Activated CD4-positive, alpha-beta memory T cell treated with anti-CD3 and anti-CD28 coated beads, Interleukin-2, amount 10 ng/mL, durations not matched to agents 7 days and 5 days (primary cell): ENCODE results near the gene VPS9D1. TPM values are rescaled to one million over a fixed set of nuclear protein-coding genes. Genes with fewer than 3 reads are reported as not detected.

ENCODE experiments used
- CTCF ChIA-PET: fragments of 350-600 bp; sonication (Branson Sonifier 250); formaldehyde crosslinking; loops from one replicate; lab custom pipeline; 2021; ENCODE audit warnings: antibody characterized with exemption, inconsistent platforms; lab: Charles Lee
- POLR2A ChIA-PET: fragments of 350-600 bp; sonication (Branson Sonifier 250); formaldehyde crosslinking; loops from one replicate; lab custom pipeline; 2021; ENCODE audit warnings: antibody characterized with exemption; lab: Charles Lee
- DNase-seq: peaks from one replicate; pipeline ENCODE4 v3.0.0-alpha.2; 2020
- H3K27ac Mint-ChIP-seq: one replicate; pipeline ENCODE4 v1.8.0; 2021; ENCODE audit warnings: mild to moderate bottlenecking, mixed read lengths
- H3K27me3 Mint-ChIP-seq: one replicate; pipeline ENCODE4 v1.8.0; 2021; ENCODE audit warnings: mixed read lengths
- H3K36me3 Mint-ChIP-seq: one replicate; pipeline ENCODE4 v1.8.0; 2021; ENCODE audit warnings: low read depth, mixed read lengths
- H3K4me1 Mint-ChIP-seq: one replicate; pipeline ENCODE4 v1.8.0; 2021; ENCODE audit warnings: mixed read lengths
- H3K4me3 Mint-ChIP-seq: one replicate; pipeline ENCODE4 v1.8.0; 2021; ENCODE audit warnings: mild to moderate bottlenecking, mixed read lengths
- H3K9me3 Mint-ChIP-seq: one replicate; pipeline ENCODE4 v1.8.0; 2021; ENCODE audit warnings: mixed read lengths
- total RNA-seq, 2 experiments: library from RNA; stranded (reverse); gene quantifications; one replicate each; pipeline ENCODE4 v1.2.3, GENCODE V29; 2021

VPS9D1 gene, protein sequence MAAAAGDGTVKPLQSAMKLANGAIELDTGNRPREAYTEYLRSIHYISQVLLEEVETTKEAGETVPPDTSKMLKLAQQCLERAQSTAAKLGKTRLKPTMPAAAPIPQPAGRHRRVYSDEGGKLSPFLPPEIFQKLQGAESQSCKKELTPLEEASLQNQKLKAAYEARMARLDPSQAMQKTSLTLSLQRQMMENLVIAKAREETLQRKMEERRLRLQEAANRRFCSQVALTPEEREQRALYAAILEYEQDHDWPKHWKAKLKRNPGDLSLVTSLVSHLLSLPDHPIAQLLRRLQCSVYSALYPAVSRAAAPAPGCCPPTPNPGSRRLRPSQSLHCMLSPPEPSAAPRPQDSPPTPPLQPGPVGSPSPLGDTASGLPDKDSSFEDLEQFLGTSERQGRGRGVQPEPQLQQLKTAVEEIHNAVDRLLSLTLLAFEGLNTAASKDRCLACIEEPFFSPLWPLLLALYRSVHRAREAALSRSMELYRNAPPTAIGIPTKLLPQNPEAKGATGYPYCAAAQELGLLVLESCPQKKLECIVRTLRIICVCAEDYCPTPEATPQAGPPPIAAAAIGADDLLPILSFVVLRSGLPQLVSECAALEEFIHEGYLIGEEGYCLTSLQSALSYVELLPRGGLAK
- 1 to 10 TPM; 7.0 to 7.8 TPM for total RNA-seq

DNA sequence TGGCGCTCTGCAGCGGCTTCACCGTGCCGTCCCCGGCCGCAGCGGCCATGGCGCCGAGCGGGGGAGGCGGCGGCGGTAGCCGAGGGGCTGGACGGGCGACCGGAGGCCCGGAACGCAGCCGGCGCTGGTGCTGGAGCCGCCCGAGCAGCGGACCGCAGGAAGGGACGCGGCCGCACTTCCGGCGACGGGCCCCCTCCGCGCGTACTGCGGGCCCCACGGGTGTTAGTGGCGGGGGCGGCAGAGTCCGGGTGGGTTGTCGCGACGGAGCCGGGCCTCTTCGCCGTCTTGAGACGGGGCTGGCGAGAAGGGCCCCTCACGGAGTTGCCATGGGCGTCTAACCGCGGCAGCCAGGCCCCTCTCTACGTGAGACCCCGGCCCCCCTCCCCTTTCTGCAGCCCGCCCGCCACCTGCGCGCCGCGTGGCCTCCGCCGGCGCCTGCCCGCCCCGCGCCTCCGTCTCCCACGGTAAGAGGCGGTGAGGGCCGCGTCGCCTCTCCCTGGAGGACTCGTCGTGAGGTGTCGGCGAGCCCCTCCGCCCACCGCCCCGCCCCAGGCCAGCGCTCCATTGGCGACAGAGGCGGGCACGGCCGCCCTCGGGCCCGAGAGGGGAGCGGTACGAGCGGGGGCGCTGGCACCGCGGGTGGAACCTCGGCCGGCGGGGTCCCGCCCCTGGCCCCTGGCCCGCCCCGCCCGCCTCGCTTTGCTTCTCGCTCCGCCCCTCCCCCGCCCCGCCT, at the start of gene VPS9D1, which contains the start of gene ZNF276:
TSS of gene VPS9D1 (minus strand) at position 86 of the 733 bp plus-strand sequence. CDS start at position 49, 37 bp downstream.
TSS of gene ZNF276 (plus strand) at position 725 of the 733 bp plus-strand sequence. CDS start 104 bp downstream, outside the sequence.
- CTCF ChIA-PET: no interaction called here
- no peaks in the 10 kb centered on the region for H3K27me3 Mint-ChIP-seq
- peaks cover 25% of the 10 kb centered on the region for H3K36me3 Mint-ChIP-seq
- peak; percentile 84 for DNase-seq
- peaks cover 40% of the 10 kb centered on the region for H3K4me1 Mint-ChIP-seq
- peak within 1 kb of the TSS; percentile 96 for H3K4me3 Mint-ChIP-seq
- no peaks in the 10 kb centered on the region for H3K9me3 Mint-ChIP-seq
- H3K27ac Mint-ChIP-seq: peak within 1 kb of the TSS; percentile 100
- POLR2A ChIA-PET: interaction anchor here (0.8 to 6.1 kb wide), 5 partner anchors 10 to 94 kb away, joined by 3 to 30 read pairs (median 3); no protein-coding TSS in a partner anchor

DNA sequence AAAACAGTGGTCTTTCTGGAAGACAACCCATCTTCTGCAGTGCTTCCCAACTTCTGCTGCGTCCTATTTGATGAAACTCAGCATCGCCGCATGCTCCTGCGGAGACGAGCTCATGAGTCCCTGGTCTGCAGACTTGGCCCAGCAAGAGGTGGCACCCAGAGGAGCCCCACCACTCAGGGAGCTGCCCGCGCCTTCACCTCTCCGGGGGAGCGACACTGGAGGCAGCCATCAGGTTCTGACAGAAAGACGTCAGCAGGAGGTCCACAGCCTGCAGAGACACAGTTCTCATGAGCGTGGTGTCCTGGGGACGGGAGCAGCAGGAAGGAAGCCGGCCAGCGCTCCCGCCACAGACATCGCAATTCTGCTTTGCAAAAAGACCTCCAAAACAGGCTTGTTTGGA, 49.7 kb upstream of the VPS9D1 start:
- H3K4me1 Mint-ChIP-seq: peaks cover 5% of the 10 kb centered on the region
- DNase-seq: no peak

DNA sequence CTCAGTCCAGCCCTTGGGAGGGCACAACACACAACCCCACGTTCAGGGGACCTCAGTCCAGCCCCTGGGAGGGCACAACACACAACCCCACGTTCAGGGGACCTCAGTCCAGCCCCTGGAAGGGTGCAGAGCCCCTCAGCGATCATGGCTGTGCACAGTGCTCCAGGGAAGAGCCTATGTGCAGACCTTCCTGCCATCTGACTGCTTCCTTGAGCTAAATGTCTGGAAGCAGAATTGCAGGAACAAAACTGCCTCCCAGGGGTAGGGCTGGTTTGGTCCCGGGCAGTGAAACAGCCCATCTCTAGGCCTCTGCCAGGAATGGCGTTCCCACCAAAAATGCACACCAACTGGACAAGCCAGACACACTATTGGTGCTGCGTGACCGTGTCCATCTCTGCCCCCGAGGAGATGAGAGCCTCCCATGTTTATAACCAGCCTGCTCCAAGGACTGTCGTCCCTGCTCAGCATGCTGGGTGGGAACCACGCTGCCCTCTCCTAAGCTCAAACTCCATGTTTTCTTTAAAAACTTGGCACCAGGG, 44.7 kb upstream of the VPS9D1 start:
- peak overlapping the region; percentile 83 for H3K4me3 Mint-ChIP-seq
- CTCF ChIA-PET: interaction anchor here (1.2 kb wide), 1 partner anchor 59 kb away, joined by 3 read pairs; no protein-coding TSS in a partner anchor
- H3K36me3 Mint-ChIP-seq: peaks cover 69% of the 10 kb centered on the region
- H3K9me3 Mint-ChIP-seq: no peaks in the 10 kb centered on the region
- POLR2A ChIA-PET: interaction anchor here (0.7 to 2.5 kb wide), 5 partner anchors 10 to 108 kb away, joined by 3 to 8 read pairs (median 4); partner anchors contain the start of gene TCF25
- H3K27me3 Mint-ChIP-seq: no peaks in the 10 kb centered on the region
- peaks cover 45% of the 10 kb centered on the region for H3K4me1 Mint-ChIP-seq
- no peak for DNase-seq
- H3K27ac Mint-ChIP-seq: peak overlapping the region; percentile 94

More for the DNA sequence above, 49.7 kb upstream of the VPS9D1 start:
- Mint-ChIP-seq H3K27ac (no peak overlapping the region), H3K27me3 (no peaks in the 10 kb centered on the region), H3K4me3 (no peak overlapping the region), H3K36me3 (peaks cover 66% of the 10 kb centered on the region), H3K9me3 (no peaks in the 10 kb centered on the region)
- CTCF ChIA-PET: no interaction called here
- POLR2A ChIA-PET: interaction anchor here (1.3 to 2.1 kb wide), 2 partner anchors 9 to 28 kb away, joined by 4 read pairs; no protein-coding TSS in a partner anchor

DNA sequence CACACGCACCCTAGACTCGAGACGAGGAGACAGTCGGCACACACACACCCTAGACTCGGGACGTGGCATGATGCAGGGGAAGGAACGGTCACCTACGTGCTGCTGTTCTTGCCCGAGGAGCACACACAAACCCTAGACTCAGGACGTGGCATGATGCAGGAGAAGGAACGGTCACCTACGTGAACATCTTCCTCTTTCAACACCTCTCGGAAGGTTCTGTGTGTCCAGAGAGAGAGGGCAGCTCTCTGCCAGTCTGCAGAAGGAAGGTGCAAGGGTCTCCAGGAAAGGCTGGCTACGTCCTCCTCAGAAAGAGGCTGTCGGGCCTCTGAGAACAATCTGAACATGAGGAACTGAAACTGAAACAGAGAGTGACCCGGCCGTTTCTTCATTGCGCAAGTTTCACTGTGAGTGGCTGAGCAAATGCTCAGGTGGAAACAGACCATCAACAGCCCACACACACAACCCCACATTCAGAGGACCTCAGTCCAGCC, 44.1 kb upstream of the VPS9D1 start:
- POLR2A ChIA-PET: interaction anchor here (1.0 to 2.5 kb wide), 5 partner anchors 9 to 108 kb away, joined by 3 to 8 read pairs (median 5); partner anchors contain the start of gene TCF25
- peaks cover 69% of the 10 kb centered on the region for H3K36me3 Mint-ChIP-seq
- DNase-seq: peak; percentile 75

DNA sequence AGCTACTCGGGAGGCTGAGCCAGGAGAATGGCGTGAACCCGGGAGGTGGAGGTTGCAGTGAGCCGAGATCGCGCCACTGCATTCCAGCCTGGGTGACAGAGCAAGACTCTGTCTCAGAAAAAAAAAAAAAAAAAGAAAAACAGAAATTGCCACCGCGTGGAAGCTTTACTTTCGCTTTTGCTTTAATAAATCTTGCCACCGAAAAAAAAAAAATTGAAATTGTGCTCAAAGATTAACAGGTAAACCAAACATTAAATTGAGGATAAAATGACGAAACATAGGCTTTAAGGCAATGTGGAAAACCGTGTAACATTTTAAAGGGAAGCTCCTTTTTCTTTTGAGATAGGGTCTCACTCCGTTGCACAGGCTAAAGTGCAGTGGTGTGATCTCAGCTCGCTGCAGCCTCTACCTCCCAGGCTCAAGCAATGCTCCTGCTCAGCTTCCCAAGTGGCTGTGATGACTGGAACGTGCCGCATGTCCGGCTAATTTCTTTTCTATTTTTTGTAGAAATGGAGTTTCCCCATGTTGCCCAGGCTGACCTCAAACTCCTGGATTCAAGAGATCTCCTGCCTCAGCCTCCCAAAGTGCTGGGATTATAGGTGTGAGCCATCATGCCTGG, 40.7 kb upstream of the VPS9D1 start:
- peak overlapping the region; percentile 76 for H3K4me3 Mint-ChIP-seq
- H3K27me3 Mint-ChIP-seq: no peaks in the 10 kb centered on the region
- POLR2A ChIA-PET: interaction anchor here (0.6 to 2.5 kb wide), 13 partner anchors 9 to 135 kb away, joined by 3 to 15 read pairs (median 5); partner anchors contain the start of gene TCF25
- peaks cover 54% of the 10 kb centered on the region for H3K4me1 Mint-ChIP-seq
- CTCF ChIA-PET: interaction anchor here (0.6 to 3.1 kb wide), 13 partner anchors 10 to 149 kb away, joined by 3 to 18 read pairs (median 6); partner anchors contain the start of gene SPATA2L
- peaks cover 75% of the 10 kb centered on the region for H3K36me3 Mint-ChIP-seq
- DNase-seq: no peak
- H3K27ac Mint-ChIP-seq: peak overlapping the region; percentile 87
- no peaks in the 10 kb centered on the region for H3K9me3 Mint-ChIP-seq

More for the DNA sequence above, 44.1 kb upstream of the VPS9D1 start:
- no peaks in the 10 kb centered on the region for H3K9me3 Mint-ChIP-seq
- H3K27ac Mint-ChIP-seq: peak overlapping the region; percentile 94
- peak overlapping the region; percentile 83 for H3K4me3 Mint-ChIP-seq
- no peaks in the 10 kb centered on the region for H3K27me3 Mint-ChIP-seq
- peaks cover 51% of the 10 kb centered on the region for H3K4me1 Mint-ChIP-seq
- CTCF ChIA-PET: interaction anchor here (1.2 kb wide), 2 partner anchors 59 to 64 kb away, joined by 3 to 8 read pairs; no protein-coding TSS in a partner anchor

DNA sequence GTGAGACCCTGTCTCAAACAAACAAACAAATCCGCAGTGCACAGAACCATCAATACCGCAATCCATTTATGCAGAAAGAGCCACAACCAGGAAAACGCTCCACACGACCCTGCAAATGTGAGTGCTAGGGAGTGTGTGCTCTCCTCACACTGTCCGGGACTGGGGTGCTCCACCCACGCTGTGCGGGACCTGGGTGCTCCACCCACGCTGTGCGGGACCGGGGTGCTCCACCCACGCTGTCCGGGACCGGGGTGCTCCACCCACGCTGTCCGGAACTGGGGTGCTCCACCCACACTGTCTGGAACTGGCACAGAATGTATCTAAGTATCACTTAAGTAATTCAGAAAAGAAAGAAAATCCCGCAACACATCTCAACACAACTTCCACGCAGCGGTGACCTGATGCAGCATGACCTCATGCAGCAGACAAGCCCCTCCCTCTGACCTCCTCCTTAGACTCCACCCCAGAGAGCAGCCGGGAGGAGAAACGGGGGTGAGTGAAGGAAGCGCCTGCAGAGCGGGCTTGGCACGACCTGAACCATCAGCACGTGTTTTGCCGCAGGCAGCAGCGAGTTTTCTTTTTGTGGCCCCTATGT, 39.1 kb upstream of the VPS9D1 start:
- Mint-ChIP-seq H3K9me3 (no peaks in the 10 kb centered on the region), H3K4me3 (peak overlapping the region; percentile 21), H3K4me1 (peaks cover 45% of the 10 kb centered on the region), H3K36me3 (peaks cover 76% of the 10 kb centered on the region), H3K27ac (peak overlapping the region; percentile 87), H3K27me3 (no peaks in the 10 kb centered on the region)
- CTCF ChIA-PET: interaction anchor here (1.0 kb wide), 1 partner anchor 101 kb away, joined by 5 read pairs; no protein-coding TSS in a partner anchor
- DNase-seq: peak; percentile 43
- POLR2A ChIA-PET: no interaction called here

DNA sequence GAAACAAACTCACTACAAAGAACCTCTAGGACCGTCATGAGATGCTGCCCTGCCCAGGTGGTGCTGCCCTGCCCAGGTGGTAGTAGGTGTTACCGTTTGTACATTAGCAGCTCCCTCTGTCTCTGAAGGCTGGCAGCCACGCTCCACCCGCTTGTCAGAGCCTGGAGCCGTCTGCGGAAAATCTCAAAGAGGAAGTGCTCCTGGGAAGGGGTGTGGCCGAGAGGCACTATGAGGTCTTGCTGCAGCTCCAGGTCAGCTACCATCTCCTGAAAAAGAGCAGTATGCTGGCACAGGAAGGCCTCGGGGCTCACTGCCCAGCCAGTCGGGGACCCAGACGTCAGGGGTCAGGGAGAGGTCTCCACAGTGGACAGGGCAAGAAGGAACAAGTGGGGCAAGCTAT, 28.9 kb upstream of the VPS9D1 start:
- H3K4me3 Mint-ChIP-seq: no peak overlapping the region
- H3K27ac Mint-ChIP-seq: peak overlapping the region; percentile 21
- peaks cover 50% of the 10 kb centered on the region for H3K36me3 Mint-ChIP-seq
- no peaks in the 10 kb centered on the region for H3K9me3 Mint-ChIP-seq
- ChIA-PET CTCF (interaction anchor here (0.8 to 1.2 kb wide), 3 partner anchors 44 to 112 kb away, joined by 3 to 5 read pairs (median 3); no protein-coding TSS in a partner anchor), POLR2A (interaction anchor here (1.1 to 2.6 kb wide), 3 partner anchors 12 to 36 kb away, joined by 3 to 7 read pairs (median 5); no protein-coding TSS in a partner anchor)
- H3K4me1 Mint-ChIP-seq: peaks cover 6% of the 10 kb centered on the region
- DNase-seq: no peak
- no peaks in the 10 kb centered on the region for H3K27me3 Mint-ChIP-seq

DNA sequence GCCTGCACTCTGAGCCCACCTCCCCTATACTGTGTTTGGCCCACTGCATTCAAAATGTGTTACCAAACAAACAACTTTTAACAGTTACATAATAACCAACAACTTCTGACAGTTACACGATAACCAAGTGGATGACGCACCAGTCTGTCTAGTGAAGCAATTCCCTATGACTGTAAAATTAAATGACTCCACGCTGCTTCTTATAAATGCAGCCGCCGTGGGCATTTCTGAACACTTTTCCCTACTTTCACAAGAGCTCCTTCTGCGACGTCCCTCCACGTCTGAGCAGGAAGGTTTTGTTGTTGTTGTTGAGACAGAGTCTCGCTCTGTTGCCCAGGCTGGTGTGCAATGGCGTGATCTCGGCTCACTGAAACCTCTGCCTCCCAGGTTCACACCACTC, 28.2 kb upstream of the VPS9D1 start:
- CTCF ChIA-PET: interaction anchor here (0.8 to 1.1 kb wide), 2 partner anchors 43 to 112 kb away, joined by 3 read pairs; no protein-coding TSS in a partner anchor
- H3K36me3 Mint-ChIP-seq: peaks cover 55% of the 10 kb centered on the region
- POLR2A ChIA-PET: interaction anchor here (1.7 to 2.6 kb wide), 2 partner anchors 11 to 12 kb away, joined by 5 to 7 read pairs; no protein-coding TSS in a partner anchor
- H3K27ac Mint-ChIP-seq: no peak overlapping the region
- H3K4me3 Mint-ChIP-seq: no peak overlapping the region
- H3K9me3 Mint-ChIP-seq: no peaks in the 10 kb centered on the region
- H3K4me1 Mint-ChIP-seq: peaks cover 5% of the 10 kb centered on the region
- DNase-seq: no peak
- no peaks in the 10 kb centered on the region for H3K27me3 Mint-ChIP-seq

DNA sequence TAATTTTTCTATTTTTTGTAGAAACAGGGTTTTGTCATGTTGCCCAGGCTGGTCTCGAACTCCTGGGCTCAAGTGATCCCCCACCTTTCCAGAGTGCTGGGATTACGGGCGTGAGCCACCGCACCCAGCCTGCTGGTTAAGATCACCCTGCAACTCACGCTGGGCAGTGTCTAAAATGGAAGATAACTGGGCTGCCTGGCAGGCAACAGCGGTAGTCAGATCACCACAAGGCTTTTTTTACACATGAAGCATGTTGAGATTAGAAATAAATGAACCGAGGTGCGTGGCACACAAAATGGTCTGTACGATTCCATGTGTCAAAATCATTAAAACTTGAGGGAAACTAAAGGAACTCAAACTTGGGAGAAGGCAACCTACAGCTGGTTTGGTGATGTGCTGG, 27.4 kb upstream of the VPS9D1 start:
- ChIA-PET POLR2A (interaction anchor here (1.7 kb wide), 2 partner anchors 13 to 38 kb away, joined by 4 to 5 read pairs; no protein-coding TSS in a partner anchor), CTCF (interaction anchor here (0.7 to 2.3 kb wide), 2 partner anchors 42 to 48 kb away, joined by 3 to 7 read pairs; no protein-coding TSS in a partner anchor)
- Mint-ChIP-seq H3K9me3 (no peaks in the 10 kb centered on the region), H3K4me1 (peaks cover 5% of the 10 kb centered on the region), H3K27ac (no peak overlapping the region), H3K4me3 (no peak overlapping the region), H3K27me3 (no peaks in the 10 kb centered on the region), H3K36me3 (peaks cover 56% of the 10 kb centered on the region)
- no peak for DNase-seq

DNA sequence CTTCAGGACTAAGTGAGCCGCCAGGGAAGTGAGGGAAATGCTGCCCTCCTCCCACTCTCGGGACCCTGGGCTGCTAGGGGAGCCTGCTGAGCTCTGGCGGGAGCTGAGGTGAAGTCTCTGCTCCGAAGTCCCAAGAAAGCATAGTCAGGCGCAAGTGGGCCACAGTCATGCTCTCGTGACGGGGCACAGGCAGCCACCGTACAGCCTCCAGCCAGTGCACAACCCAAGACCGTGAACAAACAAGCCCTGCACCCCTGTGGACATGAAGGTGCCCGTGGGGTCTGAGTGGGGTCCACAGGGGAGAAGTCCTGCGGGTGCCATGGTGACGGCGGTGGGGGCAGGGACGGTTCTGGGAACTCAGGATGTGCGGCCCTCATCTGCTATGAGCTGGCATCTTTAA, 25.3 kb upstream of the VPS9D1 start:
- H3K27ac Mint-ChIP-seq: no peak overlapping the region
- POLR2A ChIA-PET: interaction anchor here (1.1 to 1.7 kb wide), 2 partner anchors 9 to 36 kb away, joined by 3 to 4 read pairs; no protein-coding TSS in a partner anchor
- no peaks in the 10 kb centered on the region for H3K27me3 Mint-ChIP-seq
- H3K4me3 Mint-ChIP-seq: no peak overlapping the region
- H3K9me3 Mint-ChIP-seq: no peaks in the 10 kb centered on the region
- DNase-seq: no peak
- peaks cover 6% of the 10 kb centered on the region for H3K4me1 Mint-ChIP-seq
- CTCF ChIA-PET: interaction anchor here (0.6 to 2.3 kb wide), 2 partner anchors 10 to 46 kb away, joined by 4 to 7 read pairs; no protein-coding TSS in a partner anchor
- peaks cover 56% of the 10 kb centered on the region for H3K36me3 Mint-ChIP-seq
